KMS-11 (cell line): Measurements from ENCODE around the gene TC2N.

ENCODE experiments used
- H2AFZ ChIP-seq: fragments of 200-600 bp; sonication (generic); 2 replicates; pipeline ENCODE4 v1.6.1; 2016; ENCODE audit warnings: antibody characterized with exemption, mixed run types, low read depth
- H3K27ac ChIP-seq: fragments of 200-600 bp; sonication (generic); 2 replicates; pipeline ENCODE4 v1.6.1; 2016; ENCODE audit warnings: mild to moderate bottlenecking, mixed run types
- H3K27me3 ChIP-seq: fragments of 200-600 bp; sonication (generic); 2 replicates; pipeline ENCODE4 v1.6.1; 2017; ENCODE audit warnings: mild to moderate bottlenecking, low read depth, mixed run types, moderate library complexity; ENCODE audit not compliant: insufficient read depth
- H3K36me3 ChIP-seq: fragments of 200-600 bp; sonication (generic); 2 replicates; pipeline ENCODE4 v1.6.1; 2017; ENCODE audit warnings: mild to moderate bottlenecking, mixed run types; ENCODE audit not compliant: insufficient read depth
- H3K4me1 ChIP-seq: fragments of 200-600 bp; sonication (generic); 2 replicates; pipeline ENCODE4 v1.6.1; 2016; ENCODE audit warnings: mild to moderate bottlenecking, low read depth, mixed run types; ENCODE audit not compliant: poor library complexity, severe bottlenecking
- H3K4me2 ChIP-seq: fragments of 200-600 bp; sonication (generic); 2 replicates; pipeline ENCODE4 v1.7.0; 2016; ENCODE audit warnings: mild to moderate bottlenecking, mixed run types
- H3K4me3 ChIP-seq: fragments of 200-600 bp; sonication (generic); IDR thresholded peaks from 2 replicates; pipeline ENCODE4 v1.6.1; 2017; ENCODE audit warnings: low read depth, low read length, mixed read lengths; ENCODE audit not compliant: insufficient read depth
- H3K79me2 ChIP-seq: fragments of 200-600 bp; sonication (generic); 2 replicates; pipeline ENCODE4 v1.6.1; 2016; ENCODE audit warnings: low read depth, mixed run types; ENCODE audit not compliant: insufficient read depth
- H3K9ac ChIP-seq: fragments of 200-600 bp; sonication (generic); 2 replicates; pipeline ENCODE4 v1.6.1; 2016; ENCODE audit warnings: mild to moderate bottlenecking, mixed run types
- H4K20me1 ChIP-seq: fragments of 200-600 bp; sonication (generic); 2 replicates; pipeline ENCODE4 v1.6.1; 2016; ENCODE audit warnings: mild to moderate bottlenecking, mixed run types; ENCODE audit not compliant: insufficient read depth
- CTCF ChIP-seq: fragments of 200-600 bp; sonication (generic); conservative IDR thresholded peaks from 2 replicates; pipeline ENCODE4 v1.6.1; 2017; ENCODE audit warnings: low read depth, mild to moderate bottlenecking, antibody characterized with exemption, low read length, moderate library complexity, mixed read lengths

Gene TC2N

GRCh38 chr14:91749868-91750267, 117.5 kb downstream of the TC2N start:
- H3K27me3 ChIP-seq = no peaks in the 10 kb centered on the region
- no peaks in the 10 kb centered on the region for H3K36me3 ChIP-seq
- no peaks in the 10 kb centered on the region for H3K79me2 ChIP-seq
- no peak for TF ChIP-seq CTCF
- no peak overlapping the region for H3K9ac ChIP-seq
- no peak overlapping the region for H3K4me2 ChIP-seq
- H3K27ac ChIP-seq = no peak overlapping the region
- no peaks in the 10 kb centered on the region for H4K20me1 ChIP-seq
- no peak overlapping the region for H3K4me3 ChIP-seq
- H2AFZ ChIP-seq = no peak overlapping the region
- H3K4me1 ChIP-seq = no peaks in the 10 kb centered on the region

- TF ChIP-seq CTCF = no peak
- Histone ChIP-seq H2AFZ (no peak overlapping the region), H3K36me3 (no peaks in the 10 kb centered on the region), H4K20me1 (no peaks in the 10 kb centered on the region), H3K4me1 (no peaks in the 10 kb centered on the region), H3K4me2 (no peak overlapping the region), H3K79me2 (no peaks in the 10 kb centered on the region), H3K27ac (no peak overlapping the region), H3K9ac (no peak overlapping the region), H3K4me3 (no peak overlapping the region), H3K27me3 (no peaks in the 10 kb centered on the region)
Measured at GRCh38 chr14:91748049-91748448, 119.3 kb downstream of the TC2N start.

- Histone ChIP-seq H3K27me3 (no peaks in the 10 kb centered on the region), H4K20me1 (no peaks in the 10 kb centered on the region), H3K36me3 (no peaks in the 10 kb centered on the region), H3K9ac (no peak overlapping the region), H3K4me2 (no peak overlapping the region), H3K4me3 (no peak overlapping the region), H2AFZ (no peak overlapping the region), H3K27ac (no peak overlapping the region), H3K4me1 (no peaks in the 10 kb centered on the region), H3K79me2 (no peaks in the 10 kb centered on the region)
- TF ChIP-seq CTCF = no peak
Measured at GRCh38 chr14:91745344-91745743, 122.0 kb downstream of the TC2N start.

- Histone ChIP-seq H3K27ac (no peak overlapping the region), H3K4me3 (no peak overlapping the region), H3K4me1 (no peaks in the 10 kb centered on the region), H3K79me2 (no peaks in the 10 kb centered on the region), H4K20me1 (no peaks in the 10 kb centered on the region), H3K9ac (no peak overlapping the region), H3K27me3 (no peaks in the 10 kb centered on the region), H3K36me3 (no peaks in the 10 kb centered on the region), H2AFZ (no peak overlapping the region), H3K4me2 (no peak overlapping the region)
- TF ChIP-seq CTCF = no peak
Measured at GRCh38 chr14:91744068-91744480, 123.3 kb downstream of the TC2N start.

- Histone ChIP-seq H4K20me1 (no peaks in the 10 kb centered on the region), H3K4me3 (no peak overlapping the region), H3K9ac (no peak overlapping the region), H3K4me1 (no peaks in the 10 kb centered on the region), H2AFZ (no peak overlapping the region), H3K4me2 (no peak overlapping the region), H3K27me3 (no peaks in the 10 kb centered on the region), H3K36me3 (no peaks in the 10 kb centered on the region), H3K79me2 (no peaks in the 10 kb centered on the region), H3K27ac (no peak overlapping the region)
- no peak for TF ChIP-seq CTCF
Measured at GRCh38 chr14:91743305-91743653, 124.1 kb downstream of the TC2N start.
